GM12873 (cell line): ENCODE measurements around the gene GFRA1.

ENCODE experiments used
- TF ChIP-seq, protein P1 (sequence below): IDR thresholded peaks from 2 replicates; pipeline ENCODE4 v1.5.1; 2012; ENCODE audit warnings: low read depth, mild to moderate bottlenecking, moderate library complexity, low read length, control low read depth; ENCODE audit not compliant: insufficient read depth; ENCODE audit errors: missing control alignments

Gene GFRA1

DNA sequence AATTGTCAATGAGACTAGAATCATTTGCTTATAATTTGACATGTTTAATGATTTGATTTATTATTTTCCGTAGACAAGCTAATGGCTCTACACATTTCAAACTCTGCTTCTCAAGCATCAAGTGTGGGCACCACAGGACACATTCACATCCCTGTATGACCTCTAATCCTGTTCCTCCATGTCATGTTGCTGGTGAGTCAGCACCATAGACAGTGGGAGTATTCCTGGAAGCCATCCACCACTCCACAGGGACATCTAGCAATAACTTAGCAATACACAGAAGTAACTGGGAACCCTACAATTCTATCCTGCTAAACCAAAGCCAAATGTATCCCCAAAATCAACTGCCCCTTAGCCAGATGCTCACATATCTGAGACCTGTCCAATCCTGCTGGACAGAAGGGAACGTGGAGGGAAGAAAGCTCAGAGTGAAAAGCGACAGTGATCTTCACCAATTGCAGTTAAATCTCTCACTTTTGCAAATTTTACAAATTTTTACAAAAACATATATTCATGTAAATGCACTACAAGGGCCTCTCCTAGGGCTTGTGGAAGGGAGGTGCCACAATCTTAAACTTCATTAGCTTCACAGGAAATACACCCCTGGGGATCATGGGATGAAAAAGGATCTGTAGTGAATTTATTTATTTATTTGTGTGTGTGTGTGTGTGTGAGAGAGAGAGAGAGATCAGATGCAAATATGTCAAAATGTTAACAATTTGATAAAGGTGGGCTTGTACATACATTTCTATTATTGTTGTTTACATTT, 126.5 kb downstream of the GFRA1 start:
- TF ChIP-seq, protein P1, sequence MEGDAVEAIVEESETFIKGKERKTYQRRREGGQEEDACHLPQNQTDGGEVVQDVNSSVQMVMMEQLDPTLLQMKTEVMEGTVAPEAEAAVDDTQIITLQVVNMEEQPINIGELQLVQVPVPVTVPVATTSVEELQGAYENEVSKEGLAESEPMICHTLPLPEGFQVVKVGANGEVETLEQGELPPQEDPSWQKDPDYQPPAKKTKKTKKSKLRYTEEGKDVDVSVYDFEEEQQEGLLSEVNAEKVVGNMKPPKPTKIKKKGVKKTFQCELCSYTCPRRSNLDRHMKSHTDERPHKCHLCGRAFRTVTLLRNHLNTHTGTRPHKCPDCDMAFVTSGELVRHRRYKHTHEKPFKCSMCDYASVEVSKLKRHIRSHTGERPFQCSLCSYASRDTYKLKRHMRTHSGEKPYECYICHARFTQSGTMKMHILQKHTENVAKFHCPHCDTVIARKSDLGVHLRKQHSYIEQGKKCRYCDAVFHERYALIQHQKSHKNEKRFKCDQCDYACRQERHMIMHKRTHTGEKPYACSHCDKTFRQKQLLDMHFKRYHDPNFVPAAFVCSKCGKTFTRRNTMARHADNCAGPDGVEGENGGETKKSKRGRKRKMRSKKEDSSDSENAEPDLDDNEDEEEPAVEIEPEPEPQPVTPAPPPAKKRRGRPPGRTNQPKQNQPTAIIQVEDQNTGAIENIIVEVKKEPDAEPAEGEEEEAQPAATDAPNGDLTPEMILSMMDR = no peak

DNA sequence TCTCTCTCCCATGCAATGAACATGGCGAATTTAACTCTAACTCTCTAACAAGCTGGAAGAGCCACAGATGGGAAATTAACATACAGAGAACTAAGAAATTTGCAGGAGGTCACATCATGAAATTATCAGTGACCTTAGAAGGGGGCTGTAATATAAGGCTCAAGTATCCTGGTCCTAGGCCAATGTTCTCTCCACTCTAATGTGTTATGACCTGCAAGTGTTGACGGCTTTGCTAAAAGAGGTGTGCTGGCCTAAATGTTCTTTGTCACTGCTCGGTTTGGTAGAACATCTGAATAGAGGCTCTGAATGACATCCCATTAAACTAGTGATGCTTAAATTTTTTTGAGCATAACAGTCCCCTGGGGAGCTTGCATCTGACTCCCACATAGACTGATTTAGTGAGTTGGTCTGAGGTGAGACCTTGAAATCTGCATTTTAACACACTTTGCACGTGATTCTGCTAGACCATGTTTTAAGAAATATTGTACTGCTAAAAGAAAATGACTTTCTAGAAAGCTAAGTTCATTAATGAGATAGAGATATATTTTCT, 129.3 kb downstream of the GFRA1 start:
- TF ChIP-seq, protein P1 = no peak

DNA sequence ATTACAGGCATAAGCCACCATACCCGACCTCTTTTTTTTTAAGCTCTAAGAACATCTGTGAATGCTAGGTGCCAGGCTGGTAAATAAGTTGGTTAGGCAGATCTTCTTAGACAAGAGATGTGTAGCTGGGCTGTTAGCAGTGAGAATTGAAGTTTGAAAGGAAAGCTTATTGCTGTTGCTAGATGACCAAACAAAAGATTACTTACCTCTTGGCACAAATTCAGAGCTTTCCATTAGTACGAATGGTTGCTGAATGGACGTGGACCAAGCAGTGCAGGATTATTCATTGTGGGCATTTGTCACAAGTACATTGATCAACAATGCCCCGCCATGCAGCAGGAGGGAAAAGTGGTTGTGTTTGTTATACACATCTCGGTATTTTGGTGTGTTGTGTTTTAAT, 131.2 kb downstream of the GFRA1 start:
- TF ChIP-seq, protein P1 = no peak

DNA sequence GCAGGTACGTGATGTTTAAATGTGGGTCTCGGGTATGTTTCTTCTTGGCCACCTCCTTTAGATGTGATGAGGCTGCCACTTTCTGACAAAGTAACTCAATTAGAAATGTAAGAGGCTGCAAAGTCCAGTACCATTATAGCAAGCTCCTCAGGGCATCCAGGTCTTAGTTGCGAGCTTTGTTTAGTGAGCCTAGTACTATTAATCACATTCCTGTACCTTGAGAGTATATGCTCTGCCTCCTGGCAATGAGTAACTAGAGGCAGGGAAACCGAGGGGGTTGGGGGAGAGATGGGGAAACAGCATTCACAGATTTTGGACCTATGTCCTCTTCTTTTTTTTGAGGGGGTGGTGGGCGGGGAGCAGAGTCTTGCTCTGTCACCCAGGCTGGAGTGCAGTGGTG, 131.8 kb downstream of the GFRA1 start:
- TF ChIP-seq, protein P1 = no peak

GRCh38 chr10:116139886-116140285, 133.1 kb downstream of the GFRA1 start:
- TF ChIP-seq, protein P1 = no peak

DNA sequence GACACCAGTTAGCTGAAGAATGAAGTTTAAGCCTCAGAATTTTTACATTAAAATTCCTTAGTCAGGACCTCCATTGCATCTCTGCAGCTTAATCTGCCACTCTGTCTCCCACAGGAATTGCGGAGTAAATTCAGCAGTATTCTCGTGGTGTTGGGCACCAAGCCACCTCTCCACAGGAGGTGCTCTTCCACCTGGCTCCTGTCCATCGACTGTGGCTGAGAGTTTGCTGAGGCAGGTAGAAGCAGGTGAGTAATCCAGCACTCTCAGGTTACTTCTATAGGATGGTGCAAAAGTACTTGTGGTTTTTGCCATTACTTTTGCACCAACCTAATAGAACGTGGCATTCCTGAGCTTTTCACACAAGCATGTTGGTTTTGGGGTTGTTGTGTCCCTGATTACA, 134.1 kb downstream of the GFRA1 start:
- TF ChIP-seq, protein P1 = no peak

GRCh38 chr10:116136261-116136660, 136.7 kb downstream of the GFRA1 start:
- TF ChIP-seq, protein P1 = no peak
